Activated CD8-positive, alpha-beta memory T cell treated with anti-CD3 and anti-CD28 coated beads, Interleukin-2, amount 50 U/mL, for 24 hours (primary cell): Measurements from ENCODE around the gene EEF1AKMT1.

Experiments used
- DNase-seq: peaks from one replicate; pipeline ENCODE4 v3.0.0-alpha.2; 2020; ENCODE audit errors: extremely low read depth

Gene EEF1AKMT1

GRCh38 chr13:20718958-20719566 is 54.7 kb downstream of the EEF1AKMT1 start:
- no peak for DNase-seq

- DNase-seq = no peak
These were observed 55.9 kb downstream of the EEF1AKMT1 start for GRCh38 chr13:20717581-20718542.

GRCh38 chr13:20716951-20717350 is 56.8 kb downstream of the EEF1AKMT1 start:
- no peak for DNase-seq

- DNase-seq = no peak
These were observed 58.4 kb downstream of the EEF1AKMT1 start for GRCh38 chr13:20715330-20715712.

- no peak for DNase-seq
These were observed 59.0 kb downstream of the EEF1AKMT1 start for GRCh38 chr13:20714563-20715329.

GRCh38 chr13:20714161-20714560 is 59.6 kb downstream of the EEF1AKMT1 start:
- DNase-seq = no peak

GRCh38 chr13:20713751-20714150 is 60.0 kb downstream of the EEF1AKMT1 start:
- no peak for DNase-seq

- DNase-seq = no peak
These were observed 60.8 kb downstream of the EEF1AKMT1 start for GRCh38 chr13:20713014-20713376.

GRCh38 chr13:20711301-20712044 is 62.3 kb downstream of the EEF1AKMT1 start:
- DNase-seq = no peak

- DNase-seq = no peak
These were observed 64.0 kb downstream of the EEF1AKMT1 start for GRCh38 chr13:20709782-20710181.

GRCh38 chr13:20709369-20709768 is 64.4 kb downstream of the EEF1AKMT1 start:
- DNase-seq = no peak

GRCh38 chr13:20708216-20708615 is 65.5 kb downstream of the EEF1AKMT1 start:
- no peak for DNase-seq

GRCh38 chr13:20706661-20707060 is 67.1 kb downstream of the EEF1AKMT1 start:
- DNase-seq = no peak

GRCh38 chr13:20704459-20705069 is 69.2 kb downstream of the EEF1AKMT1 start:
- no peak for DNase-seq

- peak; percentile 13 for DNase-seq
These were observed 69.8 kb downstream of the EEF1AKMT1 start for GRCh38 chr13:20703780-20704458.

- DNase-seq = no peak
These were observed 70.6 kb downstream of the EEF1AKMT1 start, which contains the start of gene IL17D for GRCh38 chr13:20702915-20703779. Gene IL17D, plus strand, starts transcription at chr13:20703699. Its CDS starts 303 bp downstream, at chr13:20704002.

- DNase-seq = no peak
These were observed 71.2 kb downstream of the EEF1AKMT1 start for GRCh38 chr13:20702530-20702914.

GRCh38 chr13:20701461-20701860 is 72.3 kb downstream of the EEF1AKMT1 start:
- no peak for DNase-seq

- no peak for DNase-seq
These were observed 73.5 kb downstream of the EEF1AKMT1 start for GRCh38 chr13:20700288-20700687.

GRCh38 chr13:20699715-20700114 is 74.0 kb downstream of the EEF1AKMT1 start:
- no peak for DNase-seq
